Sigmoid colon (tissue), 7 donors: ENCODE measurements around the gene STAB1. TPM values are rescaled to one million over a fixed set of nuclear protein-coding genes. Genes with fewer than 3 reads are reported as not detected.

Experiments used
- DNase-seq: peaks from one replicate; pipeline ENCODE4 v3.0.0-alpha.2; 2019
- H3K27ac ChIP-seq, 4 donors: fragments of 200-600 bp; sonication (generic); one replicate each; pipeline ENCODE4 v1.5.1; 2016 to 2019; ENCODE audit warnings: mild to moderate bottlenecking in 1 of 4
- H3K27me3 ChIP-seq, 3 donors: fragments of 200-600 bp; sonication (generic); one replicate each; pipeline ENCODE4 v1.5.1; 2019; ENCODE audit warnings: mild to moderate bottlenecking in 1 of 3
- H3K36me3 ChIP-seq, 4 donors: fragments of 200-600 bp; sonication (generic); one replicate each; pipeline ENCODE4 v1.5.1; 2016 to 2019
- H3K4me1 ChIP-seq, 4 donors: fragments of 200-600 bp; sonication (generic); one replicate each; pipeline ENCODE4 v1.5.1; 2017 to 2019
- H3K4me3 ChIP-seq, 4 donors: fragments of 200-600 bp; sonication (generic); one replicate each; pipeline ENCODE4 v1.5.1; 2017 to 2019; ENCODE audit warnings: mild to moderate bottlenecking in 2 of 4, moderate library complexity in 1 of 4
- H3K9me3 ChIP-seq, 4 donors: fragments of 200-600 bp in 3 of 4; sonication (generic) in 3 of 4; one replicate each; pipeline versions ENCODE4 v1.5.1 to v1.6.1; 2013 to 2019
- EP300 ChIP-seq, 4 donors: sonication (generic); formaldehyde crosslinking; IDR thresholded peaks; one replicate each; pipeline ENCODE4 v1.6.1; 2017; ENCODE audit warnings: antibody characterized with exemption in 4 of 4
- POLR2A ChIP-seq, 2 donors: fragments of 450-650 bp; IDR thresholded peaks; one replicate each; pipeline ENCODE4 v1.6.1; 2016; ENCODE audit warnings: antibody characterized with exemption in 2 of 2, mild to moderate bottlenecking in 2 of 2, moderate library complexity in 2 of 2
- POLR2AphosphoS5 ChIP-seq, 4 donors: sonication (generic); formaldehyde crosslinking; IDR thresholded peaks; one replicate each; pipeline ENCODE4 v1.6.1; 2017; ENCODE audit warnings: antibody characterized with exemption in 4 of 4
- WGBS, 2 donors: extraction: QIAGEN DNeasy Blood & Tissue Kit; methylation state at CpG; one replicate each; pipeline ENCODE4 v1.1.7; 2013; 5-methylcytosine and 5-hydroxymethylcytosine counted together
- intact Hi-C: fragments of 100-400 bp; cut with DNase I; formaldehyde crosslinking; loops from one replicate; pipeline ENCODE4 v1.15.1; 2023
- polyA plus RNA-seq, 3 donors: library from polyadenylated mRNA; stranded (reverse); fragments of 200-250 nt; gene quantifications; one replicate each; pipeline ENCODE4 v1.2.3, GENCODE V29; 2013
- total RNA-seq, 4 donors: library from RNA; depleted of rRNA; stranded (reverse); fragments of >200 nt; gene quantifications; one replicate each; pipeline ENCODE4 v1.1.0, GENCODE V29; 2016
- TF ChIP-seq, protein P1 (sequence below), 4 experiments: fragments of 450-650 bp in 3 of 4; fragments of 200-600 bp in 1 of 4; IDR thresholded peaks; one replicate each; pipeline ENCODE4 v1.5.1; 2016 to 2019; ENCODE audit warnings: antibody characterized with exemption in 4 of 4, mild to moderate bottlenecking in 3 of 4, moderate library complexity in 2 of 4
- donor health status: healthy with polysubstance abuse.
- donor health status: Bipolar disorder and iron deficiency.
- donor health status: healthy.

The STAB1 gene
- total and polyA plus RNA-seq, 7 donors: 18.0 to 138 (median 92.0) TPM

DNA sequence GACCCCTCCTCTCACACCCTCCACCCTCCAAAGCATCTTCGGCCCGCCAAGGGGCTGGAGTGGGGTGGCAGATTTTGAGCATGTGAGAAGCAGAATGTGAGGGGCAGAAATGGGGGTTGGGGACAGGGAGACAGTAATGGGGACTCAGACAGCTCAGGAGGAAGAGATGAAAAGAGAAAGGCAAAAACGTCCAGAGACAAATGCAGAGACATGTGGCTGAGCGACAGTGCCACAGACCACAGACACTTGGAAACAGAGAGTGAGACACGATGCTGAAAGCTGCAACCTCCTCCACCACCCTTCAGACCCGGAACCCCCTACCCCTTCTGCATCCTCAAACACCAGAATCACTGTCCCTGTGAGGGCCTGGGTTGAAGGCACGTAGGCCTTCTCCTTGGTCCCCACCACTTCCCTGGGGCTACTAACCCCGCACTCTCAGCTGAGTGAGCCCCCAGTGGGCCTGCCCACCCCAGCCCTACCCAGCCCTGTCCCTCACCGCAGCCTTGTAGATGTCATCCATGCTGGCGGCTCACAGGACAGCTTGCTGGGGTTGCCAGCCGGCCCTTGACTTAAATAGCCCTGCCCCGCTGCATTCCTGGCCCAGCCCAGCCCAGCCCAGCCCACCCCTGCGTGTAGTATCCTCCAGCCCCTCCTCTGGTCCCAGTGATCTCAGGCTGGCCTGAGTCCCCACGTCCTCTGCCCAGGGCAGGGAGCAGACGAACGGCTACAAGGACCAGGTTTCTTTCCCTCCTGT, 41.5 kb upstream of the STAB1 start, which contains the start of gene TNNC1:
Gene TNNC1 (minus strand): TSS at position 546 of the 754 bp plus-strand sequence. CDS start 26 bp downstream, at position 520.
- Histone ChIP-seq H3K27me3 (no peaks in the 10 kb centered on the region), H3K9me3 (no peaks in the 10 kb centered on the region), H3K4me1 (peaks cover 0 to 34% (median 27%) of the 10 kb centered on the region in 4 donors), H3K4me3 (peak within 1 kb of the TSS; percentile 95 to 96 (median 96)), H3K36me3 (peaks cover 0 to 13% (median 11%) of the 10 kb centered on the region in 4 donors), H3K27ac (peak within 1 kb of the TSS; percentile 93 to 95 (median 94))
- no peak for DNase-seq
- intact Hi-C loops: no loop called here
- no peak for TF ChIP-seq POLR2AphosphoS5 (IDR thresholded peaks at IDR 0.05)
- TF ChIP-seq POLR2A (IDR thresholded peaks at IDR 0.05): no peak
- 55 to 71% methylated on average over 16 of the region's 16 CpGs for WGBS, 2 donors

DNA sequence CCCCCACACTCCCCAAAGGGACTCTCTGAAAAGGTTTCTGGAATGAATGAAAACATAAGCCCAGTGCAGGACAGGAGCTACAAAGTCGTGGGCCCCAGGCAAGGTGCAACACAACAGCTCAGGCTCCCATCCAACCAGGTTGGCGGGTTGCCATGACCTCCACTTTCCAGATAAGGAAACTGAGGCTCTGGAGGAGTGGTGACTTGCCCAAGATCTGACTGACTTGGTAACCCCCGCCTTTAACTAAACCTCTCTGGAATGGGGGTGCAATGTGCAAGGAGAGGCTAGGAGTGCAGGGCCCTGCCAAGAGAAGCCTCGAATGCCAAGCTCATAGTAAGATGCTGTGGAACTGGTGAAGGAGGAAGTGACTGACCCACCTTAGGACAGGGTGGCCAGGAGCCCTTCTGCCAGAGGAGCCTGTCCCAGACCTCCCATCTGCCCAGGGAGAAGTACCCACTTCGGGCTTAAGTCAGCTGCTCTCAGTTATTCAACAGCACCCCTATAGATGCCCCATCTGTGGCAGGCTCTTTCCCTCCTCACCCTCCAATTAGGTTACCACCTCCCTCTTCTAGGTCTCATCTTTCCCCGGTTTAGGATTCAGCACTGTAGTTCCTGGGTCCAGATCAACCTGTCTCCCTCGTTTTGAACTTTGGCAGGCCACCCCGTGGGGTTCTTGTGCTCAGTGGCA, 40.7 kb upstream of the STAB1 start:
- intact Hi-C loops: no loop called here
- DNase-seq: no peak
- WGBS, 2 donors: 40 to 65% methylated on average over 8 of the region's 8 CpGs
- Histone ChIP-seq H3K4me3 (peak overlapping the region in 3 of 4 donors; percentile 95 to 96 (median 96)), H3K27me3 (no peaks in the 10 kb centered on the region), H3K27ac (peak overlapping the region; percentile 93 to 95 (median 94)), H3K9me3 (no peaks in the 10 kb centered on the region), H3K4me1 (peaks cover 0 to 34% (median 27%) of the 10 kb centered on the region in 4 donors), H3K36me3 (peaks cover 0 to 20% (median 18%) of the 10 kb centered on the region in 4 donors)
- TF ChIP-seq, protein P1, sequence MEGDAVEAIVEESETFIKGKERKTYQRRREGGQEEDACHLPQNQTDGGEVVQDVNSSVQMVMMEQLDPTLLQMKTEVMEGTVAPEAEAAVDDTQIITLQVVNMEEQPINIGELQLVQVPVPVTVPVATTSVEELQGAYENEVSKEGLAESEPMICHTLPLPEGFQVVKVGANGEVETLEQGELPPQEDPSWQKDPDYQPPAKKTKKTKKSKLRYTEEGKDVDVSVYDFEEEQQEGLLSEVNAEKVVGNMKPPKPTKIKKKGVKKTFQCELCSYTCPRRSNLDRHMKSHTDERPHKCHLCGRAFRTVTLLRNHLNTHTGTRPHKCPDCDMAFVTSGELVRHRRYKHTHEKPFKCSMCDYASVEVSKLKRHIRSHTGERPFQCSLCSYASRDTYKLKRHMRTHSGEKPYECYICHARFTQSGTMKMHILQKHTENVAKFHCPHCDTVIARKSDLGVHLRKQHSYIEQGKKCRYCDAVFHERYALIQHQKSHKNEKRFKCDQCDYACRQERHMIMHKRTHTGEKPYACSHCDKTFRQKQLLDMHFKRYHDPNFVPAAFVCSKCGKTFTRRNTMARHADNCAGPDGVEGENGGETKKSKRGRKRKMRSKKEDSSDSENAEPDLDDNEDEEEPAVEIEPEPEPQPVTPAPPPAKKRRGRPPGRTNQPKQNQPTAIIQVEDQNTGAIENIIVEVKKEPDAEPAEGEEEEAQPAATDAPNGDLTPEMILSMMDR (IDR thresholded peaks at IDR 0.05): no peak
- TF ChIP-seq POLR2AphosphoS5 (IDR thresholded peaks at IDR 0.05): no peak

DNA sequence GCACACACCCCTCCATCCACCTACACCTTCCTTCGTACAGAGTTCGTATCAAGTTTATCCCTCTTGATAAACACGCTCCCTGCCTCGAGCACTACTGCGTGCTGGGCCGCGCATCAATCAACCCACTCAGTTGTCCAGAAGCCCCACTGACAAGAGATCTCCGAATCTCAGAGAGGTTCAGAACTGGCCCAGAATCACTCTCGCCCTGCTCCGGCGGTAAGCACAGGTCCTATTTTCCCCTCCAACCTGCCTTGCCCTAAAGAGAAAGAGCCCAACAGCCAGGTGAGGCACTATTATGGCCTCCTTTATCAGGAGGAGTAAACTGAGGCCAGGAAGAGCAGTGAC, 40.2 kb upstream of the STAB1 start:
- H3K27me3 ChIP-seq: no peaks in the 10 kb centered on the region
- H3K9me3 ChIP-seq: no peaks in the 10 kb centered on the region
- peak overlapping the region; percentile 93 to 95 (median 94) for H3K27ac ChIP-seq
- peak overlapping the region; percentile 95 to 96 (median 96) for H3K4me3 ChIP-seq
- H3K4me1 ChIP-seq: peaks cover 0 to 33% (median 27%) of the 10 kb centered on the region in 4 donors
- intact Hi-C loops: loop anchor here (5.0 kb wide), 2 partner anchors 77 to 783 kb away; partner anchors contain the start of genes NT5DC2 and TEX264
- WGBS, 2 donors: 11 to 53% methylated on average over 11 of the region's 11 CpGs
- TF ChIP-seq EP300 (IDR thresholded peaks at IDR 0.05): no peak
- TF ChIP-seq, protein P1 (IDR thresholded peaks at IDR 0.05): no peak
- no peak for TF ChIP-seq POLR2A (IDR thresholded peaks at IDR 0.05)
- TF ChIP-seq POLR2AphosphoS5 (IDR thresholded peaks at IDR 0.05): no peak
- no peak for DNase-seq
- peaks cover 0 to 24% (median 22%) of the 10 kb centered on the region in 4 donors for H3K36me3 ChIP-seq

DNA sequence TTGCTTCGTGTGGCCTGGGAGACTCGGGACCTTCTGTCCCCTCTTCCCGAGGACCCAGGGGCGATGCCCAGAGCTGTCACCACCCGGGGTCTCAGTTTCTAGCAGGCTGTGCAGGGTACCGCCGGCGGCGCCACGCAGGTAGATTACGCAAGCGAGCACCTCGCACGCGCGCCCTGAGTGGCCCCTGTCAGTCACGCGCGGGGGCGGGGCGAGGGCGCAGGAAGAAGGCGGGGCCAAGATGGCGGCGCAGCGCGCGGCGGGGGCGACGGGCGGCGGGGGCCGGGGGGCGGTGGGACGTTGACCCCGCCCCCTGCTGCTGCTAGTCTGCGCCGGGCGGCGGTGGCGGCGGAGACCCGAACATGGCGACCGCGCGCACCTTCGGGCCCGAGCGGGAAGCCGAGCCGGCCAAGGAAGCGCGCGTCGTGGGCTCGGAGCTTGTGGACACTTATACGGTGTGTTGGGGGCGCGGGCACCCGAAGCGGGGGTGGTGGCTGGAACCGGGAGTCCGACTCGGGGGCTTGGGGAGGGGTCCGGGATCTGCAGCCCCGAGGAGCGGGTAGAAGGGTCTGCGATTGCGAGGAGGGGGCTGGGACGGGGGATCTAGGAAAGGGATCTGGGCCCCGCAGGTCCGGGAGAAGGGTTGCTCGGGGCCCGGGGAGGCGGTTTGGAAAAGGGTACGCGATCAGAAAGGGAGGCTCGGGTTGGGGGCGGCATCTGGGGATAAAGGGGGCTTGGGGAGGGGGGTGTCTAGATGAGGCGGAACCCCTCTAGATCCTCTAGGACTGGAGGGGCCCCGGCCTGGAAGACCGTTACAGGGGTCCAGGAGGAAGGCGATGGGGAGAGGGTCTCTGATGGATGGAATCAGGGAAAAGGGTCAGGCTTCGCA, 39.6 kb upstream of the STAB1 start, which contains the start of gene NISCH:
Gene NISCH (plus strand): TSS at position 322 of the 886 bp plus-strand sequence. CDS start 38 bp downstream, at position 360.
- peak; percentile 94 for DNase-seq
- 1 to 2% methylated on average over 86 of the region's 86 CpGs for WGBS, 2 donors
- TF ChIP-seq EP300 (IDR thresholded peaks at IDR 0.05) (no peak), POLR2AphosphoS5 (IDR thresholded peaks at IDR 0.05) (peak; percentile 74 to 97 (median 88)), POLR2A (IDR thresholded peaks at IDR 0.05) (peak; percentile 19 to 75)
- TF ChIP-seq, protein P1 (IDR thresholded peaks at IDR 0.05): no peak
- peaks cover 0 to 31% (median 27%) of the 10 kb centered on the region in 4 donors for H3K4me1 ChIP-seq
- H3K27ac ChIP-seq: peak within 1 kb of the TSS; percentile 93 to 95 (median 94)
- H3K36me3 ChIP-seq: peaks cover 0 to 30% (median 25%) of the 10 kb centered on the region in 4 donors
- intact Hi-C loops: loop anchor here (5.0 kb wide), 2 partner anchors 77 to 783 kb away; partner anchors contain the start of genes NT5DC2 and TEX264
- no peaks in the 10 kb centered on the region for H3K27me3 ChIP-seq
- H3K4me3 ChIP-seq: peak within 1 kb of the TSS; percentile 95 to 96 (median 96)
- H3K9me3 ChIP-seq: no peaks in the 10 kb centered on the region
